NT2/D1 (cell line): ENCODE results near the gene ST6GALNAC2.

Source experiments
- SUZ12 ChIP-seq: IDR thresholded peaks from 2 replicates; pipeline ENCODE4 v1.6.1; 2011; ENCODE audit not compliant: insufficient read length, insufficient read depth; ENCODE audit errors: extremely low read depth
- ZNF274 ChIP-seq: IDR thresholded peaks from 2 replicates; pipeline ENCODE4 v1.6.1; 2011; ENCODE audit warnings: mild to moderate bottlenecking, low read depth, low read length

GRCh38 chr17:76578376-76578775 lies 7.3 kb downstream of the ST6GALNAC2 start:
- TF ChIP-seq ZNF274 (no peak), SUZ12 (no peak)
